Colonic mucosa (tissue), 4 donors: Measurements from ENCODE around the gene STK32B. TPM values are rescaled to one million over a fixed set of nuclear protein-coding genes. Genes with fewer than 3 reads are reported as not detected.
A peak's percentile ranks its signal among the peaks of the same experiment; 100 is the strongest.

Experiments used
- DNase-seq: peaks from one replicate; pipeline ENCODE4 v3.0.0-alpha.2; 2020
- H3K27ac ChIP-seq: fragments of 200-600 bp; one replicate; pipeline ENCODE4 v1.8.0; 2021
- H3K27me3 ChIP-seq: fragments of 200-600 bp; one replicate; pipeline ENCODE4 v1.8.0; 2021
- H3K36me3 ChIP-seq: fragments of 200-600 bp; one replicate; pipeline ENCODE4 v1.8.0; 2021
- H3K4me1 ChIP-seq: fragments of 200-600 bp; one replicate; pipeline ENCODE4 v1.8.0; 2021; ENCODE audit warnings: mild to moderate bottlenecking
- H3K4me3 ChIP-seq: fragments of 200-600 bp; one replicate; pipeline ENCODE4 v1.8.0; 2021
- H3K9ac ChIP-seq, 2 donors: one replicate each; pipeline ENCODE4 v1.7.0; 2013; ENCODE audit warnings: control low read depth in 2 of 2, low read depth in 2 of 2, low read length in 2 of 2
- H3K9me3 ChIP-seq: fragments of 200-600 bp; one replicate; pipeline ENCODE4 v1.8.0; 2021
- CTCF ChIP-seq: fragments of 200-600 bp; IDR thresholded peaks from one replicate; pipeline ENCODE4 v1.8.0; 2022; ENCODE audit warnings: antibody characterized with exemption, mild to moderate bottlenecking
- intact Hi-C: fragments of 100-400 bp; cut with DNase I; formaldehyde crosslinking; loops from one replicate; pipeline ENCODE4 v1.14.1; 2022
- total RNA-seq, 2 donors: library from RNA; stranded (reverse); fragmentation: NEBNext Ultra II Directional in 1 of 2; extraction: Animal tissue kit (Norgen Biotek cat#: 25700) in 1 of 2; gene quantifications; one replicate each; pipeline ENCODE4 v1.2.1, GENCODE V29; 2021
- donor health status: healthy.
- donor health status: DM: no; HTN: no; CAD: no.
- donor health status: DM: no; HTN: no; CAD: no.

The STK32B gene
- total RNA-seq, 2 donors from 2014 or later, result 0.64 to 0.82 TPM

GRCh38 chr4:5024673-5025072 is 26.6 kb upstream of the STK32B start:
- intact Hi-C loops, result no loop called here
- Histone ChIP-seq H3K4me3 (no peak overlapping the region), H3K27ac (no peak overlapping the region), H3K9me3 (no peaks in the 10 kb centered on the region), H3K27me3 (no peaks in the 10 kb centered on the region), H3K9ac (no peak overlapping the region), H3K4me1 (no peaks in the 10 kb centered on the region), H3K36me3 (no peaks in the 10 kb centered on the region)
- peak; percentile 31 for DNase-seq
- TF ChIP-seq CTCF, result no peak

- Histone ChIP-seq H3K4me3 (no peak overlapping the region), H3K9me3 (no peaks in the 10 kb centered on the region), H3K4me1 (no peaks in the 10 kb centered on the region), H3K36me3 (no peaks in the 10 kb centered on the region), H3K9ac (no peak overlapping the region), H3K27ac (no peak overlapping the region), H3K27me3 (no peaks in the 10 kb centered on the region)
- no peak for TF ChIP-seq CTCF
- no peak for DNase-seq
- intact Hi-C loops, result no loop called here
Measured at GRCh38 chr4:5026371-5026770, 24.9 kb upstream of the STK32B start.

- Histone ChIP-seq H3K4me1 (no peaks in the 10 kb centered on the region), H3K36me3 (no peaks in the 10 kb centered on the region), H3K27ac (no peak overlapping the region), H3K4me3 (no peak overlapping the region), H3K9me3 (no peaks in the 10 kb centered on the region), H3K27me3 (no peaks in the 10 kb centered on the region), H3K9ac (no peak overlapping the region)
- intact Hi-C loops, result no loop called here
- TF ChIP-seq CTCF, result no peak
- no peak for DNase-seq
Measured at GRCh38 chr4:5027346-5027745, 23.9 kb upstream of the STK32B start.

GRCh38 chr4:5028480-5028879 is 22.8 kb upstream of the STK32B start:
- no peaks in the 10 kb centered on the region for H3K27me3 ChIP-seq
- no peak overlapping the region for H3K4me3 ChIP-seq
- no peak for TF ChIP-seq CTCF
- no peaks in the 10 kb centered on the region for H3K36me3 ChIP-seq
- no peak for DNase-seq
- H3K9me3 ChIP-seq, result no peaks in the 10 kb centered on the region
- H3K27ac ChIP-seq, result no peak overlapping the region
- intact Hi-C loops, result no loop called here
- no peaks in the 10 kb centered on the region for H3K4me1 ChIP-seq
- H3K9ac ChIP-seq, result no peak overlapping the region

GRCh38 chr4:5029447-5029846 is 21.8 kb upstream of the STK32B start:
- H3K27me3 ChIP-seq, result no peaks in the 10 kb centered on the region
- no peak for DNase-seq
- no peak overlapping the region for H3K9ac ChIP-seq
- H3K4me3 ChIP-seq, result no peak overlapping the region
- no peaks in the 10 kb centered on the region for H3K4me1 ChIP-seq
- TF ChIP-seq CTCF, result no peak
- no peak overlapping the region for H3K27ac ChIP-seq
- no peaks in the 10 kb centered on the region for H3K36me3 ChIP-seq
- H3K9me3 ChIP-seq, result no peaks in the 10 kb centered on the region
- intact Hi-C loops, result no loop called here

- Histone ChIP-seq H3K9ac (no peak overlapping the region), H3K9me3 (no peaks in the 10 kb centered on the region), H3K27me3 (no peaks in the 10 kb centered on the region), H3K4me3 (no peak overlapping the region), H3K36me3 (no peaks in the 10 kb centered on the region), H3K4me1 (no peaks in the 10 kb centered on the region), H3K27ac (no peak overlapping the region)
- intact Hi-C loops, result no loop called here
- DNase-seq, result no peak
- TF ChIP-seq CTCF, result no peak
Measured at GRCh38 chr4:5030221-5030620, 21.1 kb upstream of the STK32B start.
